ENCODE results near the gene ARHGEF28. TPM values are rescaled to one million over a fixed set of nuclear protein-coding genes. Genes with fewer than 3 reads are reported as not detected.

ARHGEF28 gene
- total RNA-seq, 1 experiment from 2014 or later = 0.57 TPM

DNA sequence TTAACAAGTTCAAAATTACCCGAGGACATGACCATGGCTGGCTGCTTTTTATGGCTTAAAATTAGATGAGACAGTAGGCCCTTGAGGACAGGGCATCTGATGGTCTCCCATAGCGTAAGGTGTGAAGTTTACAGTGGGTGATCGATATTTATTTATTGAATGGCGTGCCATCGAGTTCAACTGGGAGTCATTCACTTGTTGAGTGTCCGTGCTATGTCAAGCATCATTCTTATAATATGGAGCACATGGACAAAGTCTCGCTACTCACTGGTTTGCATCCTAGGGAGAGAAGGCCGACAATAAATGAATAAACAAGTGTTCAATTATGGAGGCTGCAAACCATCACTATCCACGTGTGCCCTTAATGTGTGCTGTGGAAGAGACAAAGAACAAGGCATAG, 277.2 kb downstream of the ARHGEF28 start:
- no peak overlapping the region for H3K23ac ChIP-seq (ENCODE audit: insufficient read length, low read depth, low read length)
- no peak overlapping the region for H3K27ac ChIP-seq (ENCODE audit: insufficient read length, low read depth, low read length)
- H4K8ac ChIP-seq (replicated peaks; ENCODE audit: insufficient read length, low read depth, low read length) = no peak overlapping the region
- H4K91ac ChIP-seq (ENCODE audit: insufficient read length, low read depth, low read length) = no peak overlapping the region
- no peak overlapping the region for H3K14ac ChIP-seq (ENCODE audit: insufficient read depth, low read length)
- H3K56ac ChIP-seq (ENCODE audit: insufficient read length, low read depth, low read length) = no peak overlapping the region
- no CpG with 5 or more reads among the region's 9 CpGs for WGBS (ENCODE audit: extremely low coverage, insufficient read length, low lambda C conversion rate)
- no peak overlapping the region for H2BK120ac ChIP-seq (ENCODE audit: low read depth, low read length, poor library complexity, severe bottlenecking)
- Mint-ChIP-seq H3K9me3 (peaks cover 3 to 10% of the 10 kb centered on the region in 2 experiments; a peak in 3 of 5 replicates), H3K36me3 (ENCODE audit: insufficient read depth in 1 of 3, low read depth in 3 of 3) (no peaks in the 10 kb centered on the region), H3K27me3 (ENCODE audit: low read depth) (no peaks in the 10 kb centered on the region), H3K27ac (no peak overlapping the region), H3K4me1 (no peaks in the 10 kb centered on the region), H3K4me3 (no peak overlapping the region)
- H2BK15ac ChIP-seq (ENCODE audit: low read depth, low read length) = no peak overlapping the region
- H3K79me2 ChIP-seq (ENCODE audit: insufficient read depth, low read length) = no peaks in the 10 kb centered on the region
- no peaks in the 10 kb centered on the region for H3K23me2 ChIP-seq (ENCODE audit: insufficient read length, low read depth, low read length, poor library complexity, severe bottlenecking)
- no peaks in the 10 kb centered on the region for H3K9me3 ChIP-seq (ENCODE audit: control insufficient read depth, low read depth, low read length)
- H4K5ac ChIP-seq (ENCODE audit: insufficient read length, low read depth, low read length) = no peak overlapping the region
- no peak overlapping the region for H3K18ac ChIP-seq (ENCODE audit: insufficient read length, low read depth, low read length)
- H4K20me1 ChIP-seq (ENCODE audit: control insufficient read depth, insufficient read depth, insufficient read length) = no peaks in the 10 kb centered on the region
- H3K4me2 ChIP-seq (ENCODE audit: insufficient read depth, insufficient read length, low read length) = no peak overlapping the region
- H2BK20ac ChIP-seq (ENCODE audit: low read depth, low read length, poor library complexity, severe bottlenecking) = no peak overlapping the region
- no peak overlapping the region for H3T11ph ChIP-seq (ENCODE audit: low read length)
- H3K4ac ChIP-seq (ENCODE audit: low read depth, low read length) = no peak overlapping the region
- no peak overlapping the region for H2BK12ac ChIP-seq (ENCODE audit: insufficient read length, low read depth, low read length)
- no peak overlapping the region for H2AK5ac ChIP-seq (ENCODE audit: insufficient read length, low read length)
- H2BK5ac ChIP-seq (ENCODE audit: insufficient read length, low read length) = no peak overlapping the region
- no peaks in the 10 kb centered on the region for H3K79me1 ChIP-seq (ENCODE audit: insufficient read depth, low read depth, low read length, poor library complexity, severe bottlenecking)
- H3K9ac ChIP-seq (ENCODE audit: extremely low read depth, insufficient read length, low read length) = no peak overlapping the region
- H3K27me3 ChIP-seq (ENCODE audit: insufficient read depth, low read length) = no peaks in the 10 kb centered on the region
- TF ChIP-seq, protein P1, sequence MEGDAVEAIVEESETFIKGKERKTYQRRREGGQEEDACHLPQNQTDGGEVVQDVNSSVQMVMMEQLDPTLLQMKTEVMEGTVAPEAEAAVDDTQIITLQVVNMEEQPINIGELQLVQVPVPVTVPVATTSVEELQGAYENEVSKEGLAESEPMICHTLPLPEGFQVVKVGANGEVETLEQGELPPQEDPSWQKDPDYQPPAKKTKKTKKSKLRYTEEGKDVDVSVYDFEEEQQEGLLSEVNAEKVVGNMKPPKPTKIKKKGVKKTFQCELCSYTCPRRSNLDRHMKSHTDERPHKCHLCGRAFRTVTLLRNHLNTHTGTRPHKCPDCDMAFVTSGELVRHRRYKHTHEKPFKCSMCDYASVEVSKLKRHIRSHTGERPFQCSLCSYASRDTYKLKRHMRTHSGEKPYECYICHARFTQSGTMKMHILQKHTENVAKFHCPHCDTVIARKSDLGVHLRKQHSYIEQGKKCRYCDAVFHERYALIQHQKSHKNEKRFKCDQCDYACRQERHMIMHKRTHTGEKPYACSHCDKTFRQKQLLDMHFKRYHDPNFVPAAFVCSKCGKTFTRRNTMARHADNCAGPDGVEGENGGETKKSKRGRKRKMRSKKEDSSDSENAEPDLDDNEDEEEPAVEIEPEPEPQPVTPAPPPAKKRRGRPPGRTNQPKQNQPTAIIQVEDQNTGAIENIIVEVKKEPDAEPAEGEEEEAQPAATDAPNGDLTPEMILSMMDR (conservative IDR thresholded peaks at IDR 0.05) = no peak
- H2AFZ ChIP-seq (ENCODE audit: low read length) = no peak overlapping the region
- H3K4me1 ChIP-seq (ENCODE audit: insufficient read depth, low read length) = no peaks in the 10 kb centered on the region
- no peak for DNase-seq
